Dedifferentiated amniotic fluid mesenchymal stem cell (primary cell): ENCODE results near the gene KIF25.

Experiments used
- DNase-seq: peaks from one replicate; pipeline ENCODE4 v3.0.0-alpha.2; 2016; ENCODE audit errors: extremely low spot score

The KIF25 gene

DNA sequence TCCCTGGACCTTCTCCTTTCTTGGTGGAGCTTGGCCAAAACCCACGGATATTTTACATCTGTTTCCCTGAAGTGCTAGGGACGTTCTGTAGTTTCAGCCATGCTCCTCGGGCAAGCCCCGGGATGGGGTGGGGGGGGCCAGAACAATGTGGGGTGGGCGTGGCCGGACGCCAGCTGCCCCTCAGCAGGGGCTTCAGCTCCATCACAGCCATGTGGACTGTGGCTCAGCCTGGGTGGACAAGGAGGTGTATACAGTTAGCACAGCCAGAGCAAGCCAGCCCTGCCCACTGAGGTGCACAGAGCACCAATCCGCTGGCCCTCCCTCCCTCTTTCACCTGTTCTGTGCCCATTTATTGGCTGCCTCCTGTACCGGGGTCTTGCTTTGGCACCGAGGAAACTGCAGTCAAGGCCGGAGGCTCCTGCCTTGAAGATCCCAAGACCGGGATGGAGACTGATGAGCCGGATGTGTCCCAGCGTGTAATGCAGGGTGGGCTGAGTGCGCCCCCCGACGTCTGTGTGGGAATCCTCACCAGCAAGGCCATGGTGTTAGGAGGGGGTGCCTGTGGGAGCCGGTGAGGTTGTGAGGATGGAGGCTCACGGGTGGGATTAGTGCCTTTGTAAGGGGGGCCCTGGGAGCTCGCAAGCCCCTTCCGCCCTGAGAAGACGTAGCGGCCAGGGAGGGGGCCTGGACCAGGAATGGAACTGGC is 53.6 kb downstream of the KIF25 start:
- no peak for DNase-seq

DNA sequence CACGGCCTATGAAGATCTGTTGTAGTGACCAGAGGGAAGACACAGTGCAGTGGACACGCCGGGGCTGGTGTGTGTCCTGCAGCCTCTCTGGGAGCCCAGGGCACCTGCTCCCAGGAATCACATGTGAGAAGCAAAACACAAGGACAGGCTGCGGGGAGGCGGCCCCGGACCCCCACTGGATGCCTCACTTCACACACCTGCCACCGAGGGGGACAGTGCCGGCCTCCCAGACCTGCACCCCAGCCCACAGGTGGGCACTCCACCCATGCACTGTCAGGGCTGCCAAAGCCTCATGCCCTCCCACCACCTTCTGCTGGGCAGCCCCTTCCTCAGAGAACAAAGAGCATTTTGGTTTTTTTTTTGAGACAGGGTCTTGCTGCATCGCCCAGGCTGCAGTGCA is 54.2 kb downstream of the KIF25 start:
- no peak for DNase-seq

- DNase-seq = no peak
These were observed 54.9 kb downstream of the KIF25 start for GRCh38 chr6:168052291-168052891.

DNA sequence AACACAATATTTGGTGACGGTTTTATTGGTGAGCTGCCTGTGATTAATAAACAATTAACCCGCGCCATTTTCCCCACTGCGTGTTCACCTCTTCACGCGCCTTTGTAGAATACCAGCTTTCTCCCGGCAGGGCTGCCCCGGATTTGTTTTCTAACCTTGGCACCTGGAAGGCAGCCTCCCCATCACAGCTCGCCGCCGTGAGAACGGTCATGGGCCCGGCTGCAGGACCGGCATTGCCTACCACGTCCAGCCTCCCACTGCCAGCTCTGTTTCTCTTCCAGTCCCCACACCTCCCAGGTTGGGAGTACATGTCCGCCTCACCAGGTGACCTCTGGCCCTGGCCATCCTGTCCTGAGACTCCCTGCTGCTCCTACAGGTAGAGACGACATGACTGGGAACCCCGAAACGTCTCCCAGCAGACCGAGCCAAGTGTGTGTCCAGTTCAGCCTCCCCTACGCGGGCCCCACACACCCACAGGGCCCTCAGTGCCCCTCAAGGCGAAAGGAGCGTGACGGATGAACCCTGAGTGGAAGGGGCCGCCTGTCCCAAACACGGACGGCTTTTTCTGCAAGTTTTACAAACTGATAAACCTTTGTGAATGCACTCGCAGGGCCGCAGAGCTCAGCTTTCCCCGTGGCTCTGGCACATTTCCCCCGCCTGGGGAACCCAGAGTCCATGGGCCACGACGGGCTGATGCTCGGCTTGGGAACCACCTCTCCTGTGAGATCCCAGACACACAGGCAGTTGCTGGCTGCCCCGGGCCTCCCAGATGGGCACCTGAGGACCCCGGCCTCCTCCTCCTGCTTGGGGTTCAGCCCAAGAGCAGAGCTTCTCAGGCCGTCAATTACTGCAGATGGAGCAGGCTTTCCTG is 55.9 kb downstream of the KIF25 start:
- no peak for DNase-seq

- no peak for DNase-seq
These were observed 56.5 kb downstream of the KIF25 start for GRCh38 chr6:168053957-168054471.

GRCh38 chr6:168054765-168055560 is 57.5 kb downstream of the KIF25 start:
- no peak for DNase-seq

DNA sequence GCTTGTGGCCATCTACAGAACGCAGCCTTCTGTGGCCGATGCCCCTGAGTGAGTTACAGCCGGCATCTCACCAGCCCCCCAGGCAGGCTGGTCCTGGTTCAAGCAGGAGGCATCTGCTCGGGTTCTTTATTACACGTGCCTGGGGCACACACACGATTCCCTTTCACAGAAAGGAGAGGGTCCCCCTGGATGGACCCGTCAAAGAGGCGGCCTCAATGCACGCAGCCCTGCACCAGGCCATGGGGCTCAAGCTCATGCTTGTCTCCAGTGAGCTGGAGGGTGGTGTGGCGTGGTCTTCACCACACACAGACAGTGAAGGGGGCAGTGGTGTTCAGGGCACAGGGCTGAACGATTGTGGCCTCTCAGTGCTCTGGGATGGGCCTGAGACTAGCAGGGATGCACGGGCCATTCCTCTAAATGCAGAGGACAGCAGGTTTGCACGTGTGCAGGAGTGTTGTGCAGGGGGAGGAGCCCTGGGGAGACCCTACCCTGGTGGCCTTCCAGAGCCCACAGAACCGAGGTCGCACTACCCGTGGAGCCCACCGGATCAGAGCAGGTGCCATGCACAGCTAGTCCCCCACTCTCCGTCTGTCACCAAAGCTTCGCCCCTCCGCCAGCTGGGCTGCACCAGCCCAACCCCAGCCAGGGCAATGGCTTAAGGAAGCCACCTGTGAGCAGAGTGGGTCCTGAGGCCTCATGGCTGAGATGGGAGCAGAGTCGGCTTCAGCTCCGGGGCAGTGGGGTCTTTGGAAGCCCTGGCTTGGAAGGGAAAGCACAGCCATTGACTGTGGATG is 58.4 kb downstream of the KIF25 start:
- DNase-seq = no peak

GRCh38 chr6:168056892-168057527 is 59.5 kb downstream of the KIF25 start:
- no peak for DNase-seq

- DNase-seq = no peak
These were observed 60.4 kb downstream of the KIF25 start for GRCh38 chr6:168057836-168058235.

DNA sequence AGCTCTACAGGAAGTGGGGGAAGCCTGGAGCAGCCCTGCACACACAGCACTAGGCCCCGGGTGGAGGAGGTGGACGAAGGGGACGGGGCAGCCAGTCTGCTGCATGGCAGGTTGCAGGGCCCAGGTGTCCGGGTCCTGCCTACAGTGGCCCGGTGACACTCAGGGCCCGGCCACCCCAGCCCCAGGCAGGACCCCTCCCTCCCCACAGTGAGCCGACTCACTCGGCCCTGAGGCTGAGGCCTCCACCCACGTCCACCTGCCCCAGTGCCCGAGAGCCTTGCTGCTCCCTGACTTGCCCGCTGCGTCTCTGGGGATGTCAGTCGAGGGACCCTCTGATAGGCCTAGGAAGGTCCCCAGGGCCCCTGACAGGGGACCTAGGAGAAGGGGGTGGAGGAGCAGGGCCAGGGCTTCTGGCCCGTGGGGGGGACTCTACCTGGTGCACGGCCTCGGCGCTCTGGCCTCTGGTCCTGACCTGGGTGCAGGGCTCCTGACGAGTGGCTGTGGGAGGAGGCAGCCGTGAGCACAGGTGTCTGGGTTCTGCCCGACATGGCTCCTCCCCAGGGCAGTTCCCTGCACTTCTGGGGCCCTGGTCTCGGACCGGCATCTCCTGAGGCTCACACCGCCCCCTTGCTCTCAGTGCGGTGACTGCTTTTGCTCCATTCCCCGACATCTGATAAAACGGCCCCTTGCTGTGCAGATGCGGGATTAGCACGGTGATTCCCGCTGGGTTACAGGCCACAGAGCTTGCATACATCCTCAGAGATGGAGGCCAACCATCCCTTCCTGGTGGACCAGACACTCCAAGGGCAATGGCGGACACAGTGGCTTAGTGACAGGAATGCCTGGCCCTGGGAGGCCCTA is 61.5 kb downstream of the KIF25 start:
- no peak for DNase-seq

DNA sequence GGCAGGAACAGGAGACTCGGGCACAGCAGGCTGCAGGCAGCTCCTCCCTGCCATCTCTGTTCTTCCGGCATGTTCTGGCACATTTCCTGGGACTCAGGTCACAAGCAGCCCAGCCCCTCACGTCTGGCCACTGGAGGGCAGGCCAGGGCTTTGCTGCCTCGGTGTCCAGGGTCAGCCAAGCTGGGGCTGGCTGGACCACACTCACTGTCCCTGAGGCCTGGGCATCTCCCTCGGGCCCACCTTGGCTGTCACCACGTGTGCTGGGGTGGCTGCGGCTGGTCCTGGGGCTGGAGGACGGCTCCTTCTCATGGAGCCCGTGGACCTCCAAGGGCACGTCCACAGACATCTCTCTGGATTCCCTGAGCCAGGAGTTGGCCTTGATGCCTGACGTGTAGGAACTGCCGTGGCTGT is 63.1 kb downstream of the KIF25 start:
- DNase-seq = no peak

- no peak for DNase-seq
These were observed 64.1 kb downstream of the KIF25 start for GRCh38 chr6:168061269-168062210.

DNA sequence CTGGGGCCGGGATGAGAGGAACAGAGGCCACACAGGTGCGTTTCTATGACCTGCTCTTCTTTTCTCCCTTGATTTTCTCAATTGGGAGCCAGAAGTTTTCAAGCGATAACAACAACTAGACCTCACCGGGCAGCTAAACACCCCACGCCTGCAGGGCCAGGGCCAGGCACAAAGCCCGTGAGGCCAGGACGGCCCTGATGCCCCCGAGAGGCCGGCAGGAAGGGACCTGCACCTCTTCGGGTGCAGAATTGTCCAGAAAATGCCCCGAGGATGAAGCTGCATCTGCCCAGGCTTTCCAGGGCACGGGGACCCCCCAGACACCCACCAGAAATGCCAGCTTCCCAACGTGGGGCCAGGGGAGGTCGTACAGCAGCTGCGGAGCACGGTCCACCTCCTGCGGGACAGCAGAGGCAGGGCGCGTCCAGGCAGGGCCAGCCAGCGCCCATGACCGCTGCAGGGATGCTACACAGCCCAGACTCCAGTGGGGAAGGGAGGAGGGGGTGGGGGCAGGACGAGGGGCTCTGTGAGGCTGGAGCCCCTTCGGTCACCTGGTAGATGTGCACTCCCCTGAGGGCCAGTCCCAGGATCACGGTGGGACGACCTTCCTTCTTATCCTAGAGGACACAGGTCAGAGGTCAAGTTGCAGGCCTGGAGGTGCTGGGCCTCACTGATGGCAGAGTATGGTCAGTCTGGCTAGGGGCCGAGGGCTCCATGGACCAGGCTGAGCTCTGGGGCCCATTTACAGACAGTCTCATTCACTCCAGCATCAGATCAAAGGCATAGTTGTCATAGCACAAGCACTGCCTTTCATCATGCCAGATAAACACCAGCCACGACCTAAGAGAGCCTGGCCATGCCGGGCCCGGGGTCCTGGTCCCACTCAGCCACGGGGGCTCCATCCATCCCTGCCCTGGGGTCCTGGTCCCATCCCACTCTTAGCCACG is 65.1 kb downstream of the KIF25 start:
- no peak for DNase-seq

GRCh38 chr6:168063431-168063830 is 66.0 kb downstream of the KIF25 start:
- DNase-seq = no peak

DNA sequence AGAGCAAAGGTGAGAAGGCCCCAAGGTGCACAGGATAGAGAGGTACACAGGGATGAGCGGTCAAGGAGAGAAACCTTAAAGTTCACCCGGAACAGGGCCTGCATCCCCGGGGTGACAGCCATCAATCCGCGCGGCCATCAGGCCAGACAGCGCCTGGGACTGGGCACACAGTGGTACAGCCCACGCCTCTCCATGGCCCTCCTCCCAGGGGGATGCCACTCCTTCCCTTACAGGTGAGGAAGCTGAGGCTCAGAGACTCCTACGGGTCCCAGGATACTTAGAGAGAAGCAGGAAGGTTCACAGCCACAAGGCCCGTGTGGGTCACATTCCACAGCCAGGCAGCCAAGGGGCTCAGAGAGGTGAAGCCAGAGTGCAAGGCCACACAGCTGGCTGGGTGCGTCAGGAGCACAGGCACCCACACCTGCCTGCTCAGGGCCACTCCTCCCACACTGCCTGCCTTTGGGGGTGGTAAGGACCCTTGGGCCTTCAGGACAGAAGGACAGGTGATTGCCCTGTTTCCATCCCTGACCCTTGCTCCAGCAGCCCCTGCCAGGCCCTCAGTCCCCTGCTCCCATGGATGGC is 66.8 kb downstream of the KIF25 start:
- no peak for DNase-seq

- DNase-seq = no peak
These were observed 69.7 kb downstream of the KIF25 start for GRCh38 chr6:168067081-168067759.
